ENCODE data around the gene RSPO1. TPM values are rescaled to one million over a fixed set of nuclear protein-coding genes. Genes with fewer than 3 reads are reported as not detected.

RSPO1 gene
- total RNA-seq, 8 experiments from 2014 or later = 0.14 to 1.2 (median 0.31) TPM; not detected in 1

- in situ Hi-C loops (cut with MboI; ENCODE audit: low pct_unique_long_range_greater_than_20kb in 2 of 9, low sequenced_read_pairs in 9 of 9, unreplicated experiment in 9 of 9) = no loop called here
- ATAC-seq (replicated peaks in 6 of 8) = peak; percentile 71 to 93 (median 90)
- Histone ChIP-seq H3K4me1 (replicated peaks in 1 of 2) (peaks cover 13 to 24% of the 10 kb centered on the region in 2 donors), H3K27ac (peak overlapping the region; percentile 29 to 44), H3K4me3 (no peak overlapping the region)
- WGBS, 10 experiments = 19 to 60% (median 37%) methylated on average over 1 to 15 of the region's 17 CpGs; no CpG with 5 or more reads in 4 of the 10 experiments
Observed at GRCh38 chr1:37667023-37667671, 32.5 kb upstream of the RSPO1 start.

DNA sequence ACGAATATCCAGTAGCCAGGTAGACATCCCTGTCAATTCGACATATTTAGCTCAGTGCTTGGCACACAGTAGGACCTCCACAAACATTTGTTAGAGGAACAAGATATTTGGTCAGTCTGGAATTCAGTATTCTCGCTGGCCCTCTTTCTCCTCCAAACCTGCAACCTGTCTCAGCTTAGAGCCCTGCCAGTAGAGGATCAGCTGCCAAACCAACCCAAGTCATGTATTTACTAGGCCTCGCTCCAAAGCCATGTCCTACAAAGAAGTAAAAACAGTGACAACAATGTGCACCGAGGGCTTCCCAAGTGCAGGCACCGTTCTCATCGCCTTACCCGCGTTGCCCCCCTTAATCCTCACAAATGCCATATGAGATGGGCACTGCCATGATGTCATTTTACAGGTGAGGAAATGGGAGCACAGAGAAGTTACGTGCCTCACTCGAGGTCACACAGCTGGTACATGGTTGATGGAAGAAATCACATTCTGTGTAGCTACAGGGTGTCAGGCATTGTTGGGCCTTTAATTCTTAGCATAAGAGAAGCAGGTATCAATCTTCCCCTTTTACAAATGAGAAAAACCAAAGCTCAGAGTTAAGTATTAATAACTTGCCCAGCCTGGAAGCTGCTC, 31.7 kb upstream of the RSPO1 start:
- in situ Hi-C loops (cut with MboI; ENCODE audit: low pct_unique_long_range_greater_than_20kb in 2 of 9, low sequenced_read_pairs in 9 of 9, unreplicated experiment in 9 of 9) = no loop called here
- WGBS, 10 experiments = 8 to 97% (median 80%) methylated on average over 1 to 11 of the region's 11 CpGs; no CpG with 5 or more reads in 1 of the 10 experiments
- Histone ChIP-seq H3K4me3 (no peak overlapping the region), H3K4me1 (replicated peaks in 1 of 2) (peaks cover 15 to 32% of the 10 kb centered on the region in 2 donors), H3K27ac (peak overlapping the region; percentile 29 to 44)
- no peak for ATAC-seq (replicated peaks in 6 of 8)

- ATAC-seq (replicated peaks in 6 of 8) = no peak
- WGBS, 10 experiments = 8 to 80% (median 57%) methylated on average over 1 to 11 of the region's 14 CpGs; no CpG with 5 or more reads in 3 of the 10 experiments
- in situ Hi-C loops (cut with MboI; ENCODE audit: low pct_unique_long_range_greater_than_20kb in 2 of 9, low sequenced_read_pairs in 9 of 9, unreplicated experiment in 9 of 9) = no loop called here
- peaks cover 32 to 48% of the 10 kb centered on the region in 2 donors for H3K4me1 ChIP-seq (replicated peaks in 1 of 2)
- peak overlapping the region in 1 of 2 donors; percentile 14 for H3K27ac ChIP-seq
- H3K4me3 ChIP-seq = no peak overlapping the region
Observed at GRCh38 chr1:37663426-37664000, 28.8 kb upstream of the RSPO1 start.

DNA sequence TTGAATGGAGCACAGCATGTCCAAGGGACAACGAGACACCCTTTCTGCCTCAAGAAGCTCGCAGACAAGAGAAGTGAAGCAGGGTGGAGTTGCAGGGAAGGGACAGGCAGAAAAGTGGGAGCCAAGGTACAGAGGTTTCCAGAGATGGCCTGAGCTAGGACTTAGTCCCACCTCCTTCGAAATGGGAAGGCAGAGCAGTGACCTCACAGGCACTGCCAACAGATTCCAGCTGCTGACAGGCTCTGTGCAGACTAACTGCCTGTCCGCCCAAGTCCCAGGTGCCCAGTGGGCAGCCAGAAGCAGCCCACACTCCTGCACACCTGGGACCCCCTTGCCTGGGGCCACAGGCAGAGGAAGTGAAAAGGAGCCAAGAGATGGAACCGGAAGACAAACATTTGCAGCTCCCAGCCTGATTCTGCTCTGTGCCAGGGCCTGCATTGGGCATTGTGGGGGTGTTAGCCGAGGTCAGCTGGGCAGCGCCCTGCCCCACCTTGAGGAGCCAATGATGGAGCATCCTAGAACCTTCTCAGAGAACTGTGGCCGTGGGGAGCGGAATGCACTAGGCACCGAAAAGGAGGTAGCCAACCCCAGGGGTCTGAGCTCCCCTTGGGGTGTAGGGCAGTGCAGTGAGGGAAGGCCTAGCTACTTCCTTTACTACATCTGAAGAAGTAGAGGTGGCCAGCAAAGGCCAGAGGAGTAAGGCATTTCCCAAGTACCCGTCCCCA, 27.5 kb upstream of the RSPO1 start:
- no peak overlapping the region for H3K4me3 ChIP-seq
- ATAC-seq (replicated peaks in 6 of 8) = no peak
- no peak overlapping the region for H3K27ac ChIP-seq
- in situ Hi-C loops (cut with MboI; ENCODE audit: low pct_unique_long_range_greater_than_20kb in 2 of 9, low sequenced_read_pairs in 9 of 9, unreplicated experiment in 9 of 9) = no loop called here
- H3K4me1 ChIP-seq (replicated peaks in 1 of 2) = peaks cover 26 to 41% of the 10 kb centered on the region in 2 donors
- 50 to 83% (median 75%) methylated on average over 2 to 11 of the region's 11 CpGs; no CpG with 5 or more reads in 3 of the 10 experiments for WGBS, 10 experiments

GRCh38 chr1:37661401-37661800, 26.7 kb upstream of the RSPO1 start:
- 40 to 80% (median 76%) methylated on average over 1 to 8 of the region's 9 CpGs; no CpG with 5 or more reads in 4 of the 10 experiments for WGBS, 10 experiments
- H3K27ac ChIP-seq = peak overlapping the region in 1 of 2 donors; percentile 9
- peak in 1 of 8 experiments; percentile 8 for ATAC-seq (replicated peaks in 6 of 8)
- in situ Hi-C loops (cut with MboI; ENCODE audit: low pct_unique_long_range_greater_than_20kb in 2 of 9, low sequenced_read_pairs in 9 of 9, unreplicated experiment in 9 of 9) = no loop called here
- peaks cover 19 to 34% of the 10 kb centered on the region in 2 donors for H3K4me1 ChIP-seq (replicated peaks in 1 of 2)
- no peak overlapping the region for H3K4me3 ChIP-seq

DNA sequence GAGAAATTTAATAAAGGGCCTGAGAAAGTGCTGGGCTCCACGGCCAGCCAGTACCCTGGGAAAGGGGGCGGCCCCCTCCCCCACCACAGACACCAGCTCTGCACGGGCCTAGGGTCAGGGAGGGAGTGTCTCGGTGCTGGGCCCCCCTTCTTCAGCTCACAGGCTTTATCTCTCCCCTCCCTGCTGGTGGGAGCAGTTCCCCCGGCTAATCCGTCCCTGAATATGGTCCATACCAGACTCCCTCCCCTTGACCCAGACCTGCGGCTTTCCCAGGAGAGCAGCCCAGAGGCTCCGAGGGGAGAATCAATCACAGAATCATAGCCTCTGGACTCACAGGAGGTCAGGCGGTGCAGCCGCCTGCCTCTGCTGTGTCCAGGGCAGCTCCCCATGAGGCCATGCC, 26.0 kb upstream of the RSPO1 start:
- Histone ChIP-seq H3K27ac (peak overlapping the region in 1 of 2 donors; percentile 45), H3K4me3 (no peak overlapping the region), H3K4me1 (replicated peaks in 1 of 2) (peaks cover 19 to 33% of the 10 kb centered on the region in 2 donors)
- peak in 5 of 8 experiments; percentile 73 to 90 (median 86) for ATAC-seq (replicated peaks in 6 of 8)
- in situ Hi-C loops (cut with MboI; ENCODE audit: low pct_unique_long_range_greater_than_20kb in 2 of 9, low sequenced_read_pairs in 9 of 9, unreplicated experiment in 9 of 9) = no loop called here
- 0 to 90% (median 8%) methylated on average over 1 to 5 of the region's 10 CpGs; no CpG with 5 or more reads in 5 of the 10 experiments for WGBS, 10 experiments

DNA sequence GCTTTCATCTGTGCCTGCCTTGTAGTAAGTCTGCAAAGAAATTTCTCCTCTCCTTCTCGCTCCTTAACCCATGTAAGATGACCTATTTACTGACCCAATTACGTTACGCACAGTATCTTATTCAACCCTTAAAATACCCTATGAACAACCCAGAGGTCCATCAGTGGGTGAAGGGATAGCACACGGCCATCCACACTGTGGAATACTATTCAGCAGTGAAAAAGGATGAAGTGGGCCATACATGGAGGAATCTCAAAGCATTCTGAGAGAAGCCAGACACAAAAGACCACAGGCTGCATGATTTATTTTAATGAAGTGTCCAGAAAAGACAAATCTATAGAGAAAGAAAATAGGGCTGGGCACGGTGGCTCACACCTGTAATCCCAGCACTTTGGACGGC, 23.8 kb upstream of the RSPO1 start:
- no peak for ATAC-seq (replicated peaks in 6 of 8)
- H3K4me1 ChIP-seq (replicated peaks in 1 of 2) = peaks cover 19 to 27% of the 10 kb centered on the region in 2 donors
- no peak overlapping the region for H3K27ac ChIP-seq
- WGBS, 10 experiments = 33 to 92% (median 82%) methylated on average over 2 to 6 of the region's 6 CpGs; no CpG with 5 or more reads in 2 of the 10 experiments
- in situ Hi-C loops (cut with MboI; ENCODE audit: low pct_unique_long_range_greater_than_20kb in 2 of 9, low sequenced_read_pairs in 9 of 9, unreplicated experiment in 9 of 9) = no loop called here
- H3K4me3 ChIP-seq = no peak overlapping the region

- no peak for ATAC-seq (replicated peaks in 6 of 8)
- H3K4me1 ChIP-seq (replicated peaks in 1 of 2) = peaks cover 19 to 24% of the 10 kb centered on the region in 2 donors
- H3K4me3 ChIP-seq = no peak overlapping the region
- WGBS, 10 experiments = 0 to 95% (median 63%) methylated on average over 1 to 9 of the region's 14 CpGs; no CpG with 5 or more reads in 3 of the 10 experiments
- in situ Hi-C loops (cut with MboI; ENCODE audit: low pct_unique_long_range_greater_than_20kb in 2 of 9, low sequenced_read_pairs in 9 of 9, unreplicated experiment in 9 of 9) = no loop called here
- H3K27ac ChIP-seq = no peak overlapping the region
Observed at GRCh38 chr1:37657620-37658412, 23.1 kb upstream of the RSPO1 start.

GRCh38 chr1:37656881-37657280, 22.2 kb upstream of the RSPO1 start:
- no peak for ATAC-seq (replicated peaks in 6 of 8)
- Histone ChIP-seq H3K4me1 (replicated peaks in 1 of 2) (peaks cover 19 to 22% of the 10 kb centered on the region in 2 donors), H3K27ac (no peak overlapping the region), H3K4me3 (no peak overlapping the region)
- in situ Hi-C loops (cut with MboI; ENCODE audit: low pct_unique_long_range_greater_than_20kb in 2 of 9, low sequenced_read_pairs in 9 of 9, unreplicated experiment in 9 of 9) = no loop called here
- WGBS, 10 experiments = 60 to 100% (median 66%) methylated on average over 1 to 7 of the region's 11 CpGs; no CpG with 5 or more reads in 5 of the 10 experiments

DNA sequence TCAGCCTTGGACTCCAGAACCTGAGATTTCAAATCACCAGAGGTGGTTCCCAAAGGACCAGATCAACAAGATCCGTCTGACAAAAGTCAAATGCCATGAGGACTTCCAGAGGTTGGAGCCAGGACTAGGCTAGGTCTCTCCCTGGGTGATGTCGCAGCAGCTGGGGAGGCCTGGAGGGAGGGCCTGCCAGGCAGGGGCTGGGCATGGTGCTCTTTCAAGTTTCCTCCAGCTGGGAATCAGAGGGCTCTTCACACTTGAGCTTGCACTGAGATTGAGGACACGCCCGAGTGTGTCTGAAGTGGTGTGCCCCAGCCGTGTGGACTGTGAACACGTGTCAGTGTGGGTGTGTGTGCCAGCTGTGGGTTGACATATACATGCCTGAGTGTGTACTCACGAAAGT, 21.3 kb upstream of the RSPO1 start:
- 0 to 70% (median 58%) methylated on average over 1 to 6 of the region's 7 CpGs; no CpG with 5 or more reads in 4 of the 10 experiments for WGBS, 10 experiments
- Histone ChIP-seq H3K27ac (no peak overlapping the region), H3K4me3 (no peak overlapping the region), H3K4me1 (replicated peaks in 1 of 2) (peaks cover 13% of the 10 kb centered on the region in 2 donors)
- peak in 2 of 8 experiments; percentile 65 to 66 for ATAC-seq (replicated peaks in 6 of 8)
- in situ Hi-C loops (cut with MboI; ENCODE audit: low pct_unique_long_range_greater_than_20kb in 2 of 9, low sequenced_read_pairs in 9 of 9, unreplicated experiment in 9 of 9) = no loop called here

- H3K27ac ChIP-seq = no peak overlapping the region
- ATAC-seq (replicated peaks in 6 of 8) = no peak
- in situ Hi-C loops (cut with MboI; ENCODE audit: low pct_unique_long_range_greater_than_20kb in 2 of 9, low sequenced_read_pairs in 9 of 9, unreplicated experiment in 9 of 9) = no loop called here
Observed at GRCh38 chr1:37655274-37655673, 20.6 kb upstream of the RSPO1 start.

DNA sequence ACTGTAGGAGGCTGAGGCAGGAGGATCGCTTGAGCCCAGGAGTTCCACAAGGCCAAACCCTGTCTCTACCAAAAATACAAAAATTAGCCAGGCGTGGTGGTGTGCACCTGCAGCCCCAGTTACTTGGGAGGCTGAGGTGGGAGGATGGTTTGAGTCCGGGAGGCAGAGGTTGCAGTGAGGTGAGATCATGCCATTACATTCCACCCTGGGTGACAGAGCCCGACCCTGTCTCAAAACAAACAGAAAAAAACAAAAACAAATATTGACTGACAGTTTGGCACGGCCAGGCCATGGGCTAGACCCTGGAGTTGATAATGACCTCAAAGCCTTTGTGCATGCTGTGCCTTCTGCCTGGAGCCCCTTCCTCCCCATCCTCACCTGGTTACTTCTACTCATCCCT, 19.2 kb upstream of the RSPO1 start:
- 40 to 90% (median 64%) methylated on average over 1 to 5 of the region's 5 CpGs; no CpG with 5 or more reads in 2 of the 10 experiments for WGBS, 10 experiments
- no peak for ATAC-seq (replicated peaks in 6 of 8)
- no peaks in the 10 kb centered on the region for H3K4me1 ChIP-seq (replicated peaks in 1 of 2)
- no peak overlapping the region for H3K4me3 ChIP-seq
- in situ Hi-C loops (cut with MboI; ENCODE audit: low pct_unique_long_range_greater_than_20kb in 2 of 9, low sequenced_read_pairs in 9 of 9, unreplicated experiment in 9 of 9) = no loop called here
- no peak overlapping the region for H3K27ac ChIP-seq

More at GRCh38 chr1:37655274-37655673, 20.6 kb upstream of the RSPO1 start:
- Histone ChIP-seq H3K4me3 (no peak overlapping the region), H3K4me1 (replicated peaks in 1 of 2) (peaks cover 6% of the 10 kb centered on the region in 2 donors)
